IMR-90 (cell line): ENCODE results near the gene MRPL58. TPM values are rescaled to one million over a fixed set of nuclear protein-coding genes. Genes with fewer than 3 reads are reported as not detected.

Source experiments
- ATAC-seq: fragments of 200-7000 bp; cut with Tn5 transposase; 2 replicates; pipeline ENCODE4 v1.9.1; 2020; ENCODE audit warnings: low read depth, mild to moderate bottlenecking, moderate library complexity
- BruUV-seq: library from RNA; stranded (reverse); fragments of 400-500 nt; replicated peaks from 2 replicates; lab custom pipeline; 2021; lab: Mats Ljungman, UMichigan
- CTCF ChIA-PET: fragments of 300-600 bp; formaldehyde crosslinking; extraction: SDS; loops from one replicate; lab custom pipeline; 2021; ENCODE audit warnings: antibody characterized with exemption; lab: Yijun Ruan, JAX
- POLR2A ChIA-PET: fragments of 300-600 bp; sonication (Branson Sonifier 250); formaldehyde crosslinking; loops from one replicate; lab custom pipeline; 2022; ENCODE audit warnings: antibody characterized with exemption; ENCODE audit not compliant: unreplicated experiment; lab: Charles Lee
- DNase-seq: peaks from one replicate; pipeline ENCODE4 v3.0.0; 2013
- H2AFZ ChIP-seq: replicated peaks from 2 replicates; pipeline ENCODE3; 2013; ENCODE audit warnings: low read length, mild to moderate bottlenecking; ENCODE audit not compliant: poor library complexity
- H2AK5ac ChIP-seq: 2 replicates; pipeline ENCODE4 v1.6.1; 2013; ENCODE audit warnings: low read depth, low read length, inconsistent platforms
- H2AK9ac ChIP-seq: replicated peaks from 2 replicates; pipeline ENCODE3; 2013; ENCODE audit warnings: mild to moderate bottlenecking, low read depth, low read length, moderate library complexity; ENCODE audit not compliant: poor library complexity
- H2BK120ac ChIP-seq: 2 replicates; pipeline ENCODE4 v1.6.1; 2013; ENCODE audit warnings: low read depth, low read length, inconsistent platforms
- H2BK15ac ChIP-seq: 3 replicates; pipeline ENCODE4 v1.6.1; 2013; ENCODE audit warnings: low read depth, low read length, inconsistent platforms
- H2BK20ac ChIP-seq: 2 replicates; pipeline ENCODE4 v1.6.1; 2013; ENCODE audit warnings: low read depth, mild to moderate bottlenecking, inconsistent platforms, low read length, moderate library complexity
- H2BK5ac ChIP-seq: 2 replicates; pipeline ENCODE4 v1.6.1; 2013; ENCODE audit warnings: mild to moderate bottlenecking, low read depth, low read length, inconsistent platforms; ENCODE audit not compliant: poor library complexity, severe bottlenecking
- H3K14ac ChIP-seq: replicated peaks from 2 replicates; pipeline ENCODE4 v1.6.1; 2013; ENCODE audit warnings: low read depth, low read length, inconsistent platforms
- H3K18ac ChIP-seq: 2 replicates; pipeline ENCODE4 v1.6.1; 2013; ENCODE audit warnings: low read depth, low read length, control low read depth
- H3K23ac ChIP-seq: 2 replicates; pipeline ENCODE4 v1.6.1; 2013; ENCODE audit warnings: low read depth, low read length, inconsistent platforms
- H3K27ac ChIP-seq: 2 replicates; pipeline ENCODE4 v1.5.1; 2013; ENCODE audit warnings: mild to moderate bottlenecking, control low read depth, low read length; ENCODE audit not compliant: insufficient read depth
- H3K27me3 ChIP-seq: 2 replicates; pipeline ENCODE4 v1.6.1; 2013; ENCODE audit warnings: low read length; ENCODE audit not compliant: control insufficient read depth, insufficient read depth
- H3K36me3 ChIP-seq: 2 replicates; pipeline ENCODE4 v1.6.1; 2013; ENCODE audit warnings: low read length, mixed read lengths; ENCODE audit not compliant: control insufficient read depth, insufficient read depth
- H3K4ac ChIP-seq: 2 replicates; pipeline ENCODE4 v1.6.1; 2013; ENCODE audit warnings: low read depth, low read length, inconsistent platforms
- H3K4me1 ChIP-seq: 2 replicates; pipeline ENCODE4 v1.6.1; 2013; ENCODE audit warnings: low read length, mixed read lengths; ENCODE audit not compliant: control insufficient read depth, insufficient read depth
- H3K4me2 ChIP-seq: 2 replicates; pipeline ENCODE4 v1.6.1; 2013; ENCODE audit warnings: low read depth, mild to moderate bottlenecking, control low read depth, low read length, moderate library complexity
- H3K4me3 ChIP-seq: 2 replicates; pipeline ENCODE4 v1.5.1; 2013; ENCODE audit warnings: low read depth, mild to moderate bottlenecking, control low read depth, low read length, moderate library complexity; ENCODE audit not compliant: insufficient read depth
- H3K56ac ChIP-seq: 2 replicates; pipeline ENCODE4 v1.6.1; 2013; ENCODE audit warnings: low read length, inconsistent platforms; ENCODE audit not compliant: insufficient read depth; ENCODE audit errors: extremely low read depth
- H3K79me1 ChIP-seq, 2 experiments: 2 replicates each; pipeline ENCODE4 v1.6.1; 2013; ENCODE audit warnings: low read length in 2 of 2, inconsistent platforms in 1 of 2, low read depth in 1 of 2
- H3K9ac ChIP-seq: 2 replicates; pipeline ENCODE4 v1.6.1; 2013; ENCODE audit warnings: low read depth, low read length, control low read depth
- H3K9me1 ChIP-seq: 2 replicates; pipeline ENCODE4 v1.6.1; 2013; ENCODE audit warnings: low read length, inconsistent platforms; ENCODE audit not compliant: insufficient read depth
- H3K9me3 ChIP-seq: 2 replicates; pipeline ENCODE4 v1.6.1; 2013; ENCODE audit warnings: low read length; ENCODE audit not compliant: control insufficient read depth, insufficient read depth
- H4K20me1 ChIP-seq: 2 replicates; pipeline ENCODE4 v1.6.1; 2013; ENCODE audit warnings: low read length, inconsistent platforms; ENCODE audit not compliant: insufficient read depth
- H4K5ac ChIP-seq: 2 replicates; pipeline ENCODE4 v1.6.1; 2013; ENCODE audit warnings: mild to moderate bottlenecking, low read depth, low read length, control low read depth
- H4K8ac ChIP-seq, 2 experiments: 2 replicates each; pipeline ENCODE4 v1.6.1; 2013; ENCODE audit warnings: low read depth in 2 of 2, low read length in 2 of 2, control low read depth in 1 of 2, inconsistent platforms in 1 of 2
- H4K91ac ChIP-seq: 2 replicates; pipeline ENCODE4 v1.6.1; 2013; ENCODE audit warnings: low read depth, low read length, inconsistent platforms; ENCODE audit not compliant: insufficient read depth
- BHLHE40 ChIP-seq: fragments of 150-350 bp; IDR thresholded peaks from 2 replicates; pipeline ENCODE4 v1.6.1; 2016; ENCODE audit warnings: mild to moderate bottlenecking, low read depth, low read length
- CTCF ChIP-seq: conservative IDR thresholded peaks from 2 replicates; pipeline ENCODE4 v1.5.1; 2012; ENCODE audit warnings: mild to moderate bottlenecking, low read depth, low read length, improper control_type of control experiment
- MAZ ChIP-seq: IDR thresholded peaks from 2 replicates; pipeline ENCODE4 v1.6.1; 2012; ENCODE audit warnings: low read depth, mild to moderate bottlenecking, low read length, improper control_type of control experiment, moderate library complexity, borderline replicate concordance
- POLR2A ChIP-seq: IDR thresholded peaks from 2 replicates; pipeline ENCODE4 v1.6.1; 2012; ENCODE audit warnings: mild to moderate bottlenecking, low read depth, low read length
- RCOR1 ChIP-seq: IDR thresholded peaks from 2 replicates; pipeline ENCODE4 v1.6.1; 2012; ENCODE audit warnings: mild to moderate bottlenecking, low read length, improper control_type of control experiment; ENCODE audit not compliant: insufficient replicate concordance
- WGBS, 2 experiments: methylation state at CpG; one replicate each; pipeline versions ENCODE4 v1.1.5 to v1.1.7; 2013; ENCODE audit warnings: missing lambda C conversion rate in 2 of 2; ENCODE audit not compliant: insufficient read length in 1 of 2; ENCODE audit errors: extremely low coverage in 2 of 2; 5-methylcytosine and 5-hydroxymethylcytosine counted together
- dilution Hi-C: fragments of 300-500 bp; cut with HindIII; formaldehyde crosslinking; loops from one replicate; pipeline ENCODE4 v1.14.3; 2018; ENCODE audit warnings: low sequenced_read_pairs; ENCODE audit not compliant: unreplicated experiment
- in situ Hi-C: fragments of 300-500 bp; cut with MboI; formaldehyde crosslinking; loops from 3 replicates; pipeline ENCODE4 v1.14.3; 2019; ENCODE audit warnings: low sequenced_read_pairs, inconsistent platforms, mixed read lengths
- intact Hi-C: fragments of 100-400 bp; cut with micrococcal nuclease; formaldehyde crosslinking; loops from 2 replicates; pipeline ENCODE4 v1.10.0; 2022
- polyA plus RNA-seq, 3 experiments: library from polyadenylated mRNA; depleted of rRNA; stranded (reverse); fragments of >200 nt; gene quantifications; 2 replicates each; pipeline ENCODE4 v1.2.3, GENCODE V29; 2012; ENCODE audit warnings: low replicate concordance in 1 of 3
- total RNA-seq: library from RNA; depleted of rRNA; stranded (reverse); fragments of >200 nt; gene quantifications from 2 replicates; pipeline ENCODE4 v1.2.3, GENCODE V29; 2012

The MRPL58 gene
- total and polyA plus RNA-seq, 2 of the 4 experiments (the other 2 are of a cell fraction): 42.5 to 53.0 TPM

- Histone ChIP-seq H3K18ac (peak overlapping the region; percentile 73), H2AK5ac (peak overlapping the region; percentile 71), H3K4me3 (peak overlapping the region; percentile 77), H4K91ac (peak overlapping the region; percentile 67), H3K27me3 (peaks cover 6% of the 10 kb centered on the region; the same call in 1 of the 2 replicates), H3K56ac (peak overlapping the region; percentile 68), H3K9me3 (no peaks in the 10 kb centered on the region), H2BK20ac (peak overlapping the region; percentile 3; the same call in 1 of the 2 replicates), H3K9ac (peak overlapping the region; percentile 83), H3K4ac (peak overlapping the region; percentile 79), H2BK15ac (peak overlapping the region; percentile 77; the same call in 2 of the 3 replicates), H2AFZ (peak overlapping the region; percentile 99), H3K27ac (peak overlapping the region; percentile 64), H2BK120ac (peak overlapping the region; percentile 66), H3K4me2 (peak overlapping the region; percentile 71), H3K36me3 (no peaks in the 10 kb centered on the region), H4K5ac (peak overlapping the region; percentile 90), H4K20me1 (no peaks in the 10 kb centered on the region), H4K8ac (peak overlapping the region; percentile 77 to 98), H3K14ac (peak overlapping the region; percentile 88), H3K9me1 (peaks cover 5% of the 10 kb centered on the region), H3K4me1 (peaks cover 10% of the 10 kb centered on the region), H3K23ac (peak overlapping the region; percentile 65), H3K79me1 (peaks cover 4 to 19% of the 10 kb centered on the region in 2 experiments; a peak in 3 of 4 replicates), H2AK9ac (peak overlapping the region; percentile 70), H2BK5ac (peak overlapping the region; percentile 61)
- ChIA-PET POLR2A (no interaction called here), CTCF (no interaction called here)
- in situ Hi-C loops: no loop called here
- DNase-seq (peak; percentile 23), ATAC-seq (peak; percentile 95)
- dilution Hi-C loops: no loop called here
- intact Hi-C loops: no loop called here
- TF ChIP-seq MAZ: peak; percentile 24; the same call in 1 of the 2 replicates
- peak; percentile 35; the same call in 1 of the 2 replicates for TF ChIP-seq POLR2A
- no peak for TF ChIP-seq BHLHE40
- peak; percentile 31 for TF ChIP-seq RCOR1
- TF ChIP-seq CTCF: 0 out of 2 replicates have a peak, but pooled peaks have one; percentile 0
- BruUV-seq: no TSS peak
- WGBS, 2 experiments: 0% methylated on average over 4 of the region's 61 CpGs; no CpG with 5 or more reads in 1 of the 2 experiments
These were observed 30.3 kb upstream of the MRPL58 start for GRCh38 chr17:74981979-74982662.
